Activated CD4-positive, CD25-positive, alpha-beta regulatory T cell (primary cell): Measurements from ENCODE around the gene DAPK1.

Source experiments
- DNase-seq, 4 experiments: peaks; one replicate each; lab custom pipeline; 2025; lab: John Stamatoyannopoulos, UW

Gene DAPK1

DNA sequence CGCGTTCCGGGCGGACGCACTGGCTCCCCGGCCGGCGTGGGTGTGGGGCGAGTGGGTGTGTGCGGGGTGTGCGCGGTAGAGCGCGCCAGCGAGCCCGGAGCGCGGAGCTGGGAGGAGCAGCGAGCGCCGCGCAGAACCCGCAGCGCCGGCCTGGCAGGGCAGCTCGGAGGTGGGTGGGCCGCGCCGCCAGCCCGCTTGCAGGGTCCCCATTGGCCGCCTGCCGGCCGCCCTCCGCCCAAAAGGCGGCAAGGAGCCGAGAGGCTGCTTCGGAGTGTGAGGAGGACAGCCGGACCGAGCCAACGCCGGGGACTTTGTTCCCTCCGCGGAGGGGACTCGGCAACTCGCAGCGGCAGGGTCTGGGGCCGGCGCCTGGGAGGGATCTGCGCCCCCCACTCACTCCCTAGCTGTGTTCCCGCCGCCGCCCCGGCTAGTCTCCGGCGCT, at the start of gene DAPK1:
TSS of gene DAPK1 (plus strand) at position 264 of the 442 bp plus-strand sequence. CDS start 1,211 bp downstream, outside the sequence.
- no peak for DNase-seq

DNA sequence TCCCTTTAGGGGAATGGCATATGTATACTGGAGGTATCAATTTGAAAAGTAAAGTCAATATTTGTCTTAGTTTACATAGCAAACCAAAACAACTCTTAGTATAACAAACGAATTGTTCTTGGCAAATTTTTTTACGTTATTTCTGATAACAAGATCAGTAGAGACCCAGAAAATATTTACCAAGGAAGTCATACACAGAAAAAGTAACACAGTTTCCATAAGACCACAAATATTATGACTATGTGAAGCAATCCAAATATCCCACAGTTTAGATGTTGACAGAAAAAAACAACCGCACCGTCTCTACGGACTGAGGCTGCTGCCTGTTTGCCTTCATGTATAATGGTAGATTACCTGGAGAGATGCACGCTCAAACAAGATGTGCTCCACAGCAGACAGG, 46.5 kb upstream of the DAPK1 start:
- no peak for DNase-seq

DNA sequence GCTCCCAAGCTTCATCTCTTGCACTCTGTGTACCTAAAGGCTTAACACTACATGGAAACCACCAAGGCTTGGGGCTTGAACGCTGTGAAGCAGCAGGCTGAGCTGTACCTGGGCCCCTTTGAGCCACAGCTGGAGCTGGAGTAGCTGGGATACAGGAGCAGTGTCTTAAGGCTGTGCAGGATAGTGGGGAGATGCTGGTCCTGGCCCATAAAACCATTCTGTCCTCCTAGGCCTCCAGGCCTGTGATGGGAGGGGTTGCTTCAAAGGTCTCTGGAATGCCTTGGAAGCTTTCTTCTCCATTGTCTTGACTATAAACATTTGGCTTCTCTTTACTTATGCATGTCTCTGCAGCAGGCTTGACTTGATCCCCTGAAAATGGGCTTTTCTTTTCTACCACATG, 42.3 kb upstream of the DAPK1 start:
- no peak for DNase-seq

DNA sequence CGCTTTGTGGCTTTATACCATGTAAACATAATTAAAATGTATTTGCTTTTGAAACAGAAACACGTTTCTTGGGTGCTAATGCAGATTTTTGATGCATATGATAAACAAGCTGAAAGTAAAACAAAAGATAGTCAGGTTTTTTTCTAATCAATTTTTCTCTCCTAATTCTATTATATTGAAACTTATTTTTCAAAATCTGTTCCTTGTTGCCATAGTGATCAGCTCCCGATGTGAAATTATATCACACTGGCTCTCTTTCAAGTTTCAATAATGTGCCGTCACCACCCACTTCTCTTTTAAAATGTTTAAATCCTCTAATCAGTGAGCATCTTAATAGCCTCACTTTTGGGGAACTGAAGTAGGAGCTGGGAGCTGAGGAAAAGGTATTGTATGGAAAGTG, 36.4 kb upstream of the DAPK1 start:
- no peak for DNase-seq

DNA sequence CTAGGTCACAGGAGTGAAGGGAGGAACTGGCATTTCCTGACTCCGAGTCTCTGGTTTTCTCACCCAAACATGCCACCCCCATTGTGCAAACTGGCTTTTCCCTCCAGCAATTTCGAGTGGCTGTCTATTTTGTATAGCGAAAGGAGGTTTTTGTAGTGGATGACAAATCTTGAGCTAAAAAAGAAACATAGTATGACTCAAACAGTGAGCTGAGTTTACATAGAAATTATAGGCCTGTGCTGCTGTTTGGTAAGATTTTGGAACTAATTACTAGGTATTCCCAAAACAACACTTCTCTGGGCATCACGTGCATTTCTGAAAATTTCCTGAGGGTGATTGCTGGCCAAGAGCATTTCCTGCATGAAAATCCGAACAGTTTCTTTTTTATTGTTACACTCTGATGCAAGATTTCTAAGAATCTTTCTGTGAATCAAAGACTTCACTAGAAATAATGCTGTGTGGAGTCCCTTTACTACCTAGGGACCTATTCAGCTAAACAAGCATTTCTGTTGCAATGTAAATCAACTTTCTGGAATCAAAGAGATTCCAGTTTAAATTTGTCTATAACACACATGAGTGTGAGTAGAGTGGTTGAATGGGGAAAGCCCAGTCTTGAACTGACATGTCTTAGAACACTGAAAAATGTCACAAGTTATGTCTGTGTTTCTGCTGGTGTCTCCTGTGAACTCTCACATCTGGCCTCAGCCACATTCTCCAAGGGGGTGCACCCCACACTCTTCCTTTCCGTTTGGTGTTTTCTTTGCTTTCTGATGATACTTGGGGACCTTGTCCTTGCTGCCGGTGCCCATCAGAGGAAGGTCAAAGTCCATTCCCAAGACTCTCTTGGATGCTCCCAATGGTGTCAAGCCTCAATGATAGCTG, 33.3 kb upstream of the DAPK1 start:
- no peak for DNase-seq

DNA sequence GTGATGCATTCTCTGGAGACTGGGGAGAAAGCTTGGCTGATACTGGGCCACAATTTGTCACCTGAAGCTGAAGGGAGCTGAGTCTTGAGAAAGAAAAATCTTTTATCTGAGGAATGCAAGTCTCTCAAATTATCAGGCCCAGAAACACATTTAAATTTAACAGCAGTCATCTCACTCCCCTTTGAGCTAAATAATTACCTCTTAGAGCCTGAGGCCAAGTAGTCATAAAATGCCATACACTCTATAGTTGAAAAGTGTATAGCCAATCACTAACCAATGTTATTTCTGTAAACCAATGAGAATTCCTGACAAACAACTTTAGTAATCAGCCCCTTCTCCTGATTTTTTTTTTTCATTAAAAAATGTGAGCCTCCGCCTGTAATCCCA, 32.7 kb upstream of the DAPK1 start:
- DNase-seq = no peak

DNA sequence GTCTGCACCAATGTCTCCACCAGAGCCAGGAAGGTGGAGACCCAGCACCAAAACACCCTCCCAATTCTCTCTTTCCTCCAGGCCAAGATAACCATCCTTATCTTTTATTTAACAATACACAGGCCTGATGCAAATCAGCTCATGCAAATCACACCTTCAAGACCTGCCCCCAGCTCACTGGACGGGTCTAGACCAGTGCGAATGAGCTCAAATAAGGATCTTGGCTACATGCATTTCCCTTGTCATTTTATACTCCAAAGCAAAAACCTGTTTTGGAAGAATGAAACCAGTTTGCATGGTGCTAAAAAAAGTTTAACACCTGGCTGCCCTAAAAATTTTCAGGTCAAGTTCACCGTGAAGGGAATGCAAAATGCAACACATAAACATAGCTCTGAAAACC, 31.9 kb upstream of the DAPK1 start:
- no peak for DNase-seq

DNA sequence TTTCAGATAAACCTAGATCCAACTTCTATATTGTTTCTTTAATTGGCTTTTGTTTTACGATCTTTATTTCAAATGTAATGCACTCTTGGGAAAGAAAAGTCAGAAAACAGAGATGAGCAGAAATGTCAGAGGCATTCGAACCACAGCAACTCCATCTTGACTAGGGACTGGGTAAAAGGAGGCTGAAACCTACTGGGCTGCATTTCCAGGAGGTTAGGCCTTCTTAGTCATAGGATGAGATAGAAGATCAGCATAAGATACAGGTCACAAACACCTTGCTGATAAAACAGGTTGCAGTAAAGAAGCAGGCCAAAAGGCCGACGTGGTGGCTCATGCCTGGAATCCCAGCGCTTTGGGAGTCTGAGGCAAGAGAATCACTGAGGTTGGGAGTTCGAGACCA, 30.5 kb upstream of the DAPK1 start:
- DNase-seq = no peak

DNA sequence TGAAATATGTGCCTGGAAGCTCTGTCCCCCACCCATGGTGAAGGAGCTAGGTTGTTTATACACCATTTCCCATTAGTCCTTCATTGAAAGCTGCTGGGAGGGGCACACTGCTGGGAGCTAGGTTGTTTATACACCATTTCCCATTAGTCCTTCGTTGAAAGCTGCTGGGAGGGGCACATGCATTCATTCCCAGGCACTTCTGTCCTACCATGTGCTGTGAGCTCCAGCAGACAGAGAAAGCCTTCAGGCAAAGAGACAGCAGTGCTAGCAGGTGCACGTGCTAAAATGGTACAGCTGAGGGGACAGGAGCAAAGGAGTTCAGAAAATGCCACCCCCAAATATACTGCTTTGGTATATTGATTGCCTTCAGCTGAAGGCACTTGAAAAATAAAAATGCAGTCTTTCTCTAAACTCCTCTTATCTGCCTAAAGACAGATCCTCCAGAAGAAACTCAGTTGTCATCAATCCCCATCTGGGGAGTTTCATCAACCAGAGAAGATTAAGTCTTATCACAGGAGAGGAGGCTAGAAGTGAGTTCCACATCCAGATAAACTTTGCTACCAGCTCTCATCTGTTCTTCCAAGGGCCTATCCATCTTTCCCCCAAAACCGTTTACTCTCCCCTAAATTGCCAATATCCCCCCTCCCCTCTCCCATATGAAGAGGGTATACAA, 27.7 kb upstream of the DAPK1 start:
- no peak for DNase-seq

DNA sequence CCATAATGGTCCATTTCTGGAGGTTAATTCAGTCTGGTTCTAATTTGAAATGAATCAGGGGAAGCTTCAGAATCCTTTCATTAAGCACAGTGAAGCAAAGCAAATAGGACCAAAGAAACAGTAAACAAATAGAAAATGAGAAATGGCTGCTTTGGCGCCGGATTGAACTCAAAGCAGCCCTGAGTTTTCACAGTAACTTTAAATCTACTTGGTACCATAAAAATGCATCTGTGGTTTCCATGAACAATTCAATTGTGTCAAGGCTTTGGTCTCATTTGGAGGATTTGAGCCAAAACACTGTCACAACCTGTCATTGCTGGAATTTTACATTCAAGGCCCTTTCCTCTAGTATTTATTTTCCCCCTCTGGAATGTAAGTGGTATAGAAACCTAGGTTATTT, 25.9 kb upstream of the DAPK1 start:
- no peak for DNase-seq

DNA sequence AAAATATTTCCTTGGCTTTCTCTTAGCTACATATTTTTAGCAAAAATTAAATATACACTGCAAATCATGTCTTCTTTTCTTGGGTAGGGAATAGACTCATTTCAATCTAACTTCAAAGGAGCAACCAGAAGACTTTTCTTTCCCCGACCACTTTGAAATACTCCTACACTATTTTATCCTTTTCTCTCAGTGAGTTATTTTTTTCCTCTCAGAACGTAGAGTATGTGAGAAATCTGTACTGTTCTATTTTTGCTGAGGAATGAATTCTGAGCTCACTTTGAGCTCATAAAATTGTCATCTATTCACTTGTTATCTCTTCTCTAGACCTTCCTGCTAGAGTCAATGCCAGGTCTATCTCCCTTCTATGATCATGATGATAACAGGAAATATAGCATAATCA, 22.2 kb upstream of the DAPK1 start:
- no peak for DNase-seq

DNA sequence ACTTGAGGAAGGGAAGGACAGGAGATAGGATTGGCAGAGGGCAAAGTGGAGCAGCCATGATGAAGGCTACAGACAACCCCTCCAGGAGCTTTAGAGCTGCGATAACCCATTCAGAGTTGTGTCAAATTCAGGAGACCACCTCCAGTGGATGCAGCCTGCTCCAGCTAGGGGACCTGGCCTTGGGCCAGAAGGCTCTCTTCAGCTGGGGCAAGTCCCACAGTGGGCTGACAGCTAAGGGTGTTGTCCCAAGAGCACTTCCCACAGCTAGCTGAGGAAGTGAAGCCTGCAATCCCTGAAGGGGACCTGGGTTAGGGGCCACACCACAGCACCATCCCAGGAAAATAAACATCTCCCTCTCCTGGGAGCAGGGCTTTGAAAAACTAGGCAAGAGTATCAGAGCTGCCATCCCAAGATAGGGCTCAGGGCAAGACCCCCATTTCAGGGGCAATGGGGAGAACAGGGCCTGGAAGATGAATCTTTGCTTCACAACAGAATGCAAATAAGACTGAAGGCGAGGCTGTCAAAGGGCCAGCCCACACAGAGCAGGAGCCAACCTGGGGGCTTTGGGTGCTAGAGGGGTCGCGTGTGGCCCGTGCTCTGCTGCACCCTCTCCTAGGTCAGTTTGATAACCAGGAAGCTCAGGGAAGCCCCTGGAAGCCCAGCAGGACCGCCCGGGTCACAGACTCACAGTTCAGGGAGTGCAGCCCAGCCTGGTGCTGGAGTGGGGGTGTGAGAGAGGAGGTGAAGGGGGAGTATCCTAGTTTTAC, 19.3 kb upstream of the DAPK1 start:
- DNase-seq = no peak

DNA sequence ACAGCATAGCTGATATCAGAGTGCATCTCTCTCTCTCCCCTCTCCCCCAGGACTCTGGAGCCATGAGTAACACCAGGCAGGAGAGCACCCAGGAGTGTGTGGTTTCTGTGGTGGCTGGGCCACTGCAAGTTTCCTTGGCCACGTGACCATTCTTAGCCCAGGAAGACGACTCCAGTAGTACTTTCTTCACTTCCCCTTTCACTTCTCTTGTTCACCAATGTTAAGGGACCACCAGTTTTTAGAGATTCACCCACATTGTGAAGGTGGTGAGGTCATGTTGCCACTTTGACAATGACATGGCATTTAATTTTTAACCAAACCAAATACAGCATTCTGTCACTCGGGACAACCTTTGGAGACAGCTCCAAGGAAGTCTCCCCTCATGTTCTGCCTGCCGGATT, 17.9 kb upstream of the DAPK1 start:
- DNase-seq = no peak

DNA sequence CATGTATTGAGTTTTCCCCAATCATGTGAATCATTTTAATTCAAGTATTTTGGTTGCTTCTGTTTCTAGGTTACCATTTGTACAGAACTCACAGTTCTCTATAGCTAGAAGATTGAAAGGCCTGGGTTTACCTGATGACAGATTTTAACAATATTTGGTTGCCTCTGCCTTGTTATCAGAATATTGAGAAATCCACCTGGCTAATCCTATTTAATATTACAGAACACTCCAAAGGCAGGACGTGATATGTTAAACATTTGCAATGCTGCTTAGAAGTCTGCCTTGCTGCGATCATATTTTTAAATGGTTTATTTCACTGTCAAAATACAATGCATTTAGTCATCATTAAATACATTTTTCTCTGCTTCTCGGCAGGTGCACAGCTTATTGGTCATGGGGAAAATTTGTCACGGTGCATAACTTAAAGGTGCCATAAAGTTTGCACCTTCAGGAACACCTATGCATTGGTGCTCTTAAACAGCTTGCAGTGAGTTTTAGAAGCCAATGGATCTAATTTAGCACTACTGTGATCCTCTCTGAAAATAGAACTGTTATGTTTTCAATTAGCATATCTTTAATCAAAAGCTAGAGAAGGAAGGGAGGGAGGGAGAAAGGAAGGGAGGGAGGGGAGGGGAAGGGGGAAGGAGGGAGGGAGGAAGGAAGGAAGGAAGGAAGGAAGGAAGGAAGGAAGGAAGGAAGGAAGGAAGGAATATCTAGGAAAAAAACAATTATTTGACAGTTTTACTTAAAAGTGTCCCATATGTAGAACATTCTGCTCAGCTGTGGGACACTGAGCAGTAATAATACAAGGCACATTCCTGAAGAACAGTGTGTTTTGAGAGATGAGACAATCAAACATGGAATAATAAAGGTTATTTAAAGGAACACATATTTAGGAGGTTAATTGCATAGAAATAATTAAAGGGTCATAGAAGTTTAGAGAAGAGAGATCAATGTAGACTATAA, 15.5 kb upstream of the DAPK1 start:
- no peak for DNase-seq

DNA sequence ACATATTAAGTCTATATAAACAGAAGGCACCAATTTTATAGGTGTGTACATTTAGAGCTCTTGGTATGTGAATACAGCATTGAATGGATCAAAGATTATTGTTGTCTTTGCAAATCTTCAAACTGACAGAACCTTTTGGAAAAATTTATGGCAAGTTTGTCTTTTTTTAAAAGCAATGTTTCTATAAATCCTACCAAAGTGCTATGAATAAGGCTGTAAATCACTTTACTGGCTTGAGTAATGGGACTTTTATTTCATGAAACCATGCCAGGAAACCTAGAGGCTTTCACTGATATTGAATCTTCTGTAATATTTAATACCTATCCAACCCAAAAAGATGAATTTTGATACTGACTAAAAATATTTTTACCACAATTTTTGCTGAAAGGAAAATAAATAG, 7.4 kb upstream of the DAPK1 start:
- DNase-seq = no peak

DNA sequence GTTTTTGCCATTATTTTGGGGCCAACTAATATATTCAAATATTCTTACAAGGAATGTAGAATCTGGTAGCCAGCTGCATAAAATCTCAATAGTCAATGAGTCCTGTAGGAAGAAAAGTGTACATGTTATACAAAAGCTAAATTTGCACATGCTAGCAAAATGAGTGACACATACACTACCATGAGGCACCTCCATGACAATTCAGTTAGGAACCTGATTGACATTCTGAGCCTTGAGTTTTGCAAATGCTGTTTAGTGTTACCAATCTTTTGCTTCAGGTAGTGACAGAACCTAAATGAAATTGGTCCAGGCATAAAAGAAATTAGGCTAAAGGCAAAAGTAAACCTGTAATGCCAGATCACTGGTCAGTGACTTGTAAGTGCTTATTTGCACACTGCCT, 6.8 kb upstream of the DAPK1 start:
- no peak for DNase-seq

DNA sequence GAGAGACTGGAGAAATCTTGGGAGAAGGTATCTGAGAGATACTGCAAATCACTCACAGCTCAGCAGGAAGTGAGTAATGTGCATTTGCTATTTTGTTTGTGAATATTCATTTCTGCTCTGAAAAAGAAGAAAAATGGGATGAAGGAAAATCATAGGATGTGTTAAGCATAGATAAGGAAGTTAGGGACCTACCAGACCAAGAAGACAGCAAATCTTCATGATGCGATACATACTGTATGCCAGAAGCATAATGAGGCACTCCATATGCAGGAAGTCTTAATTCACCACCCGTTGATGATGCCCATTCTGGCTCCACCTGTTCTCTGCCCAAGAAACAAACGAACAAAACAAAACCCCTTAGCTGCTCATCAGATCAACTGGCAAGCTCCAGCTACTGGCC, 6.1 kb upstream of the DAPK1 start:
- no peak for DNase-seq

DNA sequence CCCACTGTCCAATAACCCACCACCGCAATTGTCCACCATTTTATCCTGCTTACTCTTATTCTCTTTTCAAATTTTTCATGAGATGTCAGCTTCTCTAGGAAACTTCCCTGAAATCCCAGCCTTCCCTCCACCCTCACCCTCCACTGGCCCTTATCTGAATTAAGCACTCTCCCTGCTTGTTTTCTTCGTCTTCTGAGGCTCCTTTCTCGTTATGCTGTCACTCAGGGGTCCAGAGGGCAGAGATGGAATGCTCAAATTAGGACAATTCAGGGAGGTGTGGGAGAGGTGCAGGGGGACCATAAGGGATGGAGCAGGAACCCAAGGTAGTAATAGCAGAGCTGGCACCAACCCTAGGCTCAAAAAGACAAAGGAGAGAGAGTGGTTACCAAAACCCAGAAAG, 5.0 kb upstream of the DAPK1 start:
- no peak for DNase-seq

DNA sequence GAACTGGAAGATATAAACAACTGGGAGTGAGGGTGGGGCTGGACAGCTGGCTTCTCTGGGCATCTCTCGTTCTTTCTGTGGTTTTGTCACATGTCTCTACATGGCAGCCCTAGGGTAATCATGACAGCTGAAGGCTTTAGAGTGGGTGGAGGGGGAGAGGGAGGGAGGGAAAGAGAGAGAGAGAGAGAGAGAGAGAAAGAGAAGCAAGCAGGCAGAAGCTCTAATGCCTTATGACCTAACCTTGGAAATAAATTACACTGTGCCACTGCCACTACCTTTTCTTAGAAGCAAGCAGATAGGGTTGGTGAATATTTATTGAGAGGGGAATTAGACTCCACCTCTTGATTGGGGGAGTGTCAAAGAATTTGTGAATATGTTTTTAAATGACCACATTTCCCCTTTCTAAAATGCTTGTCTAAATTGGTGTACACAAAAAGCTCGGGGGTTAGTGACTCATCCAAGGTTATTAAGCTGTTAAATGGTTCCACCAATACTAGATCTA, 2.6 kb upstream of the DAPK1 start:
- DNase-seq = no peak

DNA sequence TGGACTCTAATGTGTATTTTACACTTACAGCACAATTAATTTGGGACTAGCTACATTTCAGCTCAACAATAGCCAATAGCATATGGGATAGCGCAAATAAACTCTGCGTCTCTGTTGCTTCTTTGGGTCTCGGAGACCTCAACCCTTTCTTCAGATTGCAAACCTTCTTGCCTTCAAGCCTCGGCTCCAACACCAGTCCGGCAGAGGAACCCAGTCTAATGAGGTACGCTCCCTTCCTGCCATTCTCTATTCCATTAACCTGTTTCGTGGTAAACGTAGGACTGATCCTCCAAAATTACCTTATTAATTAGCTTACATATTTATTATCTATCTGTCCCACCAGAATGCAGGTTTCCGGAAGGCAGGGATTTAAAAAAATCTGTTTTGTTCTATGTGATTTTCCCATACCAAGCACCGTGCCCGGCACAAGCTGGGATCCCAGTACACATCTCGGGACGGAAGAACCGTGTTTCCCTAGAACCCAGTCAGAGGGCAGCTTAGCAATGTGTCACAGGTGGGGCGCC, 525 bp upstream of the DAPK1 start:
- no peak for DNase-seq
